WI38 (cell line): Measurements from ENCODE around the gene PPP2R3C.
"Not testable (repeated sequence)": the region's sequence is repeated elsewhere in the genome, so short reads cannot be mapped to it uniquely, and the experiment has no call there.

Source experiments
- H3K4me3 ChIP-seq: 2 replicates; pipeline ENCODE4 v1.5.1; 2011; ENCODE audit warnings: low read depth, mild to moderate bottlenecking, control low read depth, low read length
- CTCF ChIP-seq: IDR thresholded peaks from 2 replicates; pipeline ENCODE4 v1.5.1; 2012; ENCODE audit warnings: low read depth, mild to moderate bottlenecking, control low read depth, low read length

The PPP2R3C gene

GRCh38 chr14:35078082-35078481 lies 43.7 kb downstream of the PPP2R3C start:
- no peak overlapping the region for H3K4me3 ChIP-seq
- no peak for TF ChIP-seq CTCF

GRCh38 chr14:35073486-35073885 lies 48.3 kb downstream of the PPP2R3C start:
- no peak for TF ChIP-seq CTCF
- no peak overlapping the region for H3K4me3 ChIP-seq

- no peak overlapping the region for H3K4me3 ChIP-seq
- TF ChIP-seq CTCF, result no peak
These were observed 49.6 kb downstream of the PPP2R3C start for GRCh38 chr14:35072226-35072625.

GRCh38 chr14:35068238-35069012 lies 53.4 kb downstream of the PPP2R3C start:
- H3K4me3 ChIP-seq, result no peak overlapping the region
- TF ChIP-seq CTCF, result no peak

- not testable (repeated sequence) for H3K4me3 ChIP-seq
These were observed 56.1 kb downstream of the PPP2R3C start for GRCh38 chr14:35065731-35066130.

GRCh38 chr14:35061113-35061791 lies 60.5 kb downstream of the PPP2R3C start:
- not testable (repeated sequence) for H3K4me3 ChIP-seq

GRCh38 chr14:35052637-35053036 lies 69.2 kb downstream of the PPP2R3C start:
- no peak for TF ChIP-seq CTCF
- no peak overlapping the region for H3K4me3 ChIP-seq

- no peak overlapping the region for H3K4me3 ChIP-seq
- no peak for TF ChIP-seq CTCF
These were observed 70.0 kb downstream of the PPP2R3C start for GRCh38 chr14:35051796-35052195.
